Fibroblast of skin of left biceps (primary cell): Measurements from ENCODE around the gene SLK.

Source experiments
- DNase-seq, 2 experiments: peaks; one replicate each; pipeline ENCODE4 v3.0.0-alpha.2; 2013; ENCODE audit warnings: low read depth in 2 of 2

The SLK gene

DNA sequence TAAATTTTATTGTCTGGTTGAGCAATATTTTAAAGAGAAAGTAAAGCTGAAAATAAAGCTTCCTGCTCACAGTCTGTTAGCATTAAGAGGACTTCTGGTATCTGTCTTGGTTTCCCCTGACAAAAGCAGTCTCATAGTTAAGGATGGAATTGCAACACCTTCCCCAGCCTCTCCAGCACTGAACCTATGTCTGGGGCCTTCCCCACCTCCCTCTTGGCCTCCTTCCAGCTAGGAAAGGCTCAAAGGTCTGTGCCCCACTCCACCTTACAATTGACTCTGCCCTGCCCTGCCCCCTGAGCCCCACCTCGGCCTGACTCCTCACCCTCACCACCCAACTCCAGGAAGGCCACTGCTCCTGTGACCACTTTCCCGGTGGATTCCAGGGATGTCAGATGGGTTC, 85.5 kb downstream of the SLK start:
- no peak for DNase-seq

DNA sequence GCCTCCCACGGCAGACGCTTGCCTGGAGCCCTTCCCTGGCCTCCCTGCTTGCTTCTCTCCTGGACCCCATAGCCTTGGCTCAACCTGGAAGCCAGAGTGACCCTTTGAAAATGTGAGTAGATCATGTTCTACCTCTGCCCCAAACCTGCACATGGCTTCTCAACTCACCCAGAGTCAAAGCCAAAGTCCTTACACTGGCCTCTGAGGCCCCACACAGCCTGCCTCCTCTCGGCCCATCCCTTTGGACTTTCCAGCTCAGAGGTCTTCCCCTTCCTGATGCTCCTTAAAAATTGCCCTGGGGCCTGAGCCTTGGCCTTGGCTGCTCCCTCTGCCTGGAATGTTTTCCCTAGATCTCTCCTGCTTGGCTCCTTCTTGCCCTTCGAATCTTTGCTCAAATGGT, 86.3 kb downstream of the SLK start:
- DNase-seq = no peak

DNA sequence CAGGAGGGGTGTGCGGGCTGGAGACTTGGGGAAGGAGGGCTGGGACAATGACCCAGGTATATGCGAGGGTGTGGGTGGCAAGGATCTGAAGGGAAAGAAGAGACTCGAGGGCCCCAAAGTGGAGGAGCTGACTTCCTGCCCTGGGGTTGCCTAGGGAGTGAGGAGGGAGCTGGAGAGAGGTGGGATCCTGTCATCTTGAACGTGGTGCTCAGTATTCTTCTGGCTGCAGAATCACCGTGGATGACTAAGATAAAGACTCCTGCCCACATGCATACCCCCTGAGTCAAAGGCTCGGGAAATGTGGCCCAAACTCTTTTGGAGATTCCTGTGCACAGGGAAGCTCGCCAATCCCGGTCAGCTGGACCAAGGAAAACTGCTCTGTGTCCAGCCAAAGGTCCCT, 87.5 kb downstream of the SLK start:
- DNase-seq = peak; percentile 12 to 19

DNA sequence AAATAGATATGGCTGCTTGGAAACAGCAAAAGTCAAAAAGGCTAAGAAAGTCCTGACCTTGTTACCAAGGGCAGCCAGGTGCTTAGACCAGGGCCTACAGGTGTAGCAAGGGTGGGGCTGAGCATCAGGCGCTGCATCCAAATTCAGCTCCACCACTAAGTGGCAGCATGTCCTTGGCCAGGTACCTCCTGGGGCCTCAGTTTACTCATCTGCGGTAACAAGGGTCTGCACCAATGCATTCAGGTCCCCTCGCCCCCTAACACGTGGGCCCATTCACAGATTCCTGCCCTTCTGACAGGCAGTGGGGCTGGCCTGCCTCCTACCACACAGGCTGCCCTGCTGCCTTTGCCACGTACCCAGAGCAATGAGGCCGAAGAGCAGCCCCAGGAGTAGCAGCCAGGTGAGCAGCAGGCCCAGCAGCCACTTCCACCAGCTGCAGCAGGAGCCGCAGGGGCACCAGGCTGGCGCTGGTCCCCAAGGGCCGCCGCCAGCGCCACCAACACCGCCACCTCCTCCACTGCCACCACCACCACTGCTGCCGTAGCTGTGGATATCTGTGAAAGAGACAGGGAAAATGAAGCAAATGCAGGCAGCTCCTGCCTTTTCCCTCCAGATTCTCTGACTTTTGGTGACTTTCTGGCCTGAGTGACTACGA, 89.8 kb downstream of the SLK start:
- DNase-seq = no peak

DNA sequence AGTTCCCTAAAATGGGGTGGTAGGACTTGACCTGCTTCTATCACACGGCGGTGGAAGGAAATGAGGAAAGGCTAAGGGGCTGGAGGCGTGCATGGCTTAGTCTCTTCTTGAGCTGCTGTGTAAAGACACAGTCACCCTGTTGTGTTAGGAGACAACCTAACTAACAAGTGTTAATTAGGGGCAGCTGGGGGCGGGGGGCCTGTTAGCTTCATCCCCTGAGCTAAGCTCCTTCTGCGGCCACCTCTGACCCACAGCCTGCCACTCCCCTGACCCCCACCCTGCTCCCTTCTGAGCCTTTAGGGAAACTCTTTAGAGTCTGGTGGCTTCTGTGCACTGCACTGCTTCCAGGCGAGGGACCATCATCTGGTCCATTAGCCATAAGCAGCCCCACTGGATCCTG, 90.8 kb downstream of the SLK start:
- no peak for DNase-seq

DNA sequence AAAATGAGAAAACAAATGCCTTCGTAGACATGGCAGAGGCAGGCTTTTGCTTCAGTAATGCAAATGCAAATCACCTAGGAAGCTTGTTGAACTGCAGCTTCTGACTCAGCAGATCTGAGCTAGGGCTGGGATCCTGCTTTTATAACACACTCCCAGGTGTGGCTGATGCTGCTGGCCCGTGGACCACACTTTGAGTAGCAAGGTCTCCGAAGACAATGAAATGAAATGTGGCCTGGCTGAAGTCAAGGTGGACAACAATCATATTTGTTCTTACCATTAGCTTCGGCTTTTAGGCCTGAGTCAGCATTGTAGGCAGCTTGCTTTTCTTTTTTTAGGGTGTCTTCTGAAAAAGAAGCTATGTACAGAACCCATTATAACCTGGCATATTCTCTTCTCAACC, 92.4 kb downstream of the SLK start:
- DNase-seq = no peak

DNA sequence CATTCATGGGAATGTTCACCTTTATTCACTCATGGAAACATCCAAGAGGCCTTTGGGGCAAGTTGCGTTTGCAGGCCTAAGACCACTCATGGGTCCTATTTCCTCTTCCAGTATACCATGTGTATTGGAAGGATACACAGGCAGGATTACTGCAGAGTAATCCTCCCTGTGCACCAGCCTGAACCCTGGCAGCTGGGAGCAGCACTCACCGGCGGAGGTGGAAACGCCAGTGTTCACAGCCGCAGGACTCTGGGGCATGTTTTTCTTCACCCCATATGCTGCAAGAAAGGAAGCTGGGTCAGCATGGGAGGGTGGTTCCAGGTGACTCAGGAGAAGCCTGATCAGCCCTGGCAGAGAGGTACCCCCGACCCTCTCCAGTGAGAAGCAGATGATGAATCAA, 94.3 kb downstream of the SLK start:
- DNase-seq = no peak

DNA sequence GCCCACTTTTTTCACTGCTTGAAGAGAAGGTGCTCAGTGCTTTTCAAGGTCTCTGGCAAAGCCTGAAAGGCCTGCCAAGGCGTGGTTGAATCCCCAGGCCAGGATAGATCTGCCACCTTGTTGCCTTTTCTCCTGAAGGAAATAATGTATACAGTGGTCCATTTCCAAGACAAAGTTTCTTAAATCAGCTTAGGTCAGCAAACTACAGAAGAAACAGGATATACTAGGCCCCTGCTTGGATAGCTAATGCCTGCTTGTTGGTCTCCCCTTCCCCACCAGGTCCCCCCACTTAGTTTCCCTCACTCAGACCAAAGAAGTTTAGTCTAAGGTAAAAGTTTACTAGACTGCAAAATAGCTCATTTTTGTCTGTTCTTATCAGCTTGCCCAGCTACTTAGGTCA, 98.8 kb downstream of the SLK start:
- DNase-seq = no peak

DNA sequence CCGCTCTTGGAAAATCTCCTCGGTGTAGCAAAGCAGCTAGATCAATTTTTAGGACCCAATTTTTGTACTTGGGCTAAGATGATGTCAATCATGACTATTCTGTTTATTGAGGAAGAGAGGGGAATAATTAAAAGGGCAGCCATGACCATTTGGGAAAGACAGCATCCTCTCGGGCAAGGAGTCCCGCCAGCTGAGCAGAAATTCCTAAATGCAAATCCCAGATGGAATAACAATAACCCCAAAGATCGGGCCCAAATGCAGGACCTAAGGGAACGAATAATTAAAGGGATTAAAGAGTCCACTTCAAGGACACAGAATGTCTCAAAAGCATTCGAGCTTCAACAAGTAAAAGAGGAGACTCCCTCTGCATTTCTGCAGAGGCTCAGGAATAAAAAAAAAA, 100.0 kb downstream of the SLK start:
- no peak for DNase-seq

DNA sequence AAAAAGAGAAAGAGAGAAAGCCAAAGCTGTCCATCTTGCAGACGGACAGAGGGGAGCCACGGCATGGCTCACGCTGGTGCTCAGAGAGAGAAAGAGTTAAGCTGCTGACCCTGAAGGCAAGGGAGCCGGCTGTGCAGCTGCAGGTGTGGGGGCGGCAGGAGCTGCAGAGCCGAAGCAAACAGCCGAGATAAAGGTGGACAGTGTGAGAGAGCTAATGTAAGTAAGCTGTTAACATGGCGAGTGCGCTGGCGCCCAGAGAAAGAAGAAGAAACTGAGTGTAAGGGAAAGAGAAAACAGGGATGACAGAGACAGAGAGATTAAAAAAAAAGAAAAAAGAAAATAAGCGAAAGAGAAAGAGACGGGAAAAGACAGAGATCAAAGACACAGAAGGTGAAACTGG, 100.6 kb downstream of the SLK start:
- DNase-seq = no peak

DNA sequence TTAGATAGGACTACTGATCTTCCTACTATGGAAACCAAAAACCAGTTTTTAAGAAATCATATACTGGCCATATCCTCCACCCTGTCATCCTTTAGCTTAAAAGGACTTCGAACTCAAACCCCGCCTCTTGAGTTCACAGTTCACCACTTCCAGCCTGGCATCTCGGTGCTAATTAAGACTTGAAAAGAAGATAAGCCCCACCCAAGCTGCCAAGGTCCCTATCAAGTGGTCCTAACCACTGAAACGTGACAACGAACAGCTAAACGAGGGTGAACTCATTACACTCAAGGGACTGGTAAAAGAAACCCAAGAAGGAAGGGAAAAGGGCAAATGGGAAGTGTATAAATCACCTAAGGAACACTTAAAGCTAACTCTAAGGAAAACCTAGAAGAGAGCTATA, 102.7 kb downstream of the SLK start:
- DNase-seq = no peak

DNA sequence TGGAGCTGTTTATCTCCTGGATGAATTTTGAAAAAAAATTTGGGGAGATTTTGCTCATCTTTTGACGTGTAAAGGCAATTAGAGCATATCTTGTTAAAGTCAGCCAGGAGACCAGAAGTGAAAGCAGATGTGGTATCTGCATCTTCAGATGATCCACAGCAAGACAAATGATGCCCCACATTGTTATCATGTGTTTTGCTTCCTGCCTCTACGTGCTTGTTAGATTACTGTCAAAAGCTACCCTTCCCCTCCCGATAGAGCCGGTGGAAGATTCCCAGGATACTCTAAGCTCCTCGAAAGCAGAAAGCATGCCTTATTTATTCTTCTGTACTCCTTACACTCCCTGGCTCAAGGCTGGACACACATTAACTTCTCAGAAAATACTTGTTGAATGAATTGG, 105.8 kb downstream of the SLK start:
- no peak for DNase-seq

DNA sequence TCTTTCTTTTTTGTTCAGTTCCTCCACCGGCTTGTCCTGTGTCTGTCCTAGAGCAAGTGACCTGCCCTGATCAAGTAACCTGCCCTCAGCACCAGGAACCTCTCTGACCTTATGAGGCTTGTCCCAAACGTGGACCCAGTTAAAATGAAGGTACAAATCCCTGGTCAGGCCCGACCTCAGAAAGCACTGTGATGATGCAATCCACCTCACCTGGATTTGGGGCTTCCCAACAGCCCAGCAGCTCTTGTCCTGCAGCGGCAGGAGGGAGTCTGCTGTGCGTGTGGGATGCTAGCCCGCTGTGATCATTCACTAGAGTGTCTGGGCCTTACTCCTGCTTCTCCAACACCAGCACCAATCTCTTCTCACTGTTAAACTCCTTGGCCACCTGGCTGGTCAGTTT, 107.6 kb downstream of the SLK start:
- DNase-seq = no peak

DNA sequence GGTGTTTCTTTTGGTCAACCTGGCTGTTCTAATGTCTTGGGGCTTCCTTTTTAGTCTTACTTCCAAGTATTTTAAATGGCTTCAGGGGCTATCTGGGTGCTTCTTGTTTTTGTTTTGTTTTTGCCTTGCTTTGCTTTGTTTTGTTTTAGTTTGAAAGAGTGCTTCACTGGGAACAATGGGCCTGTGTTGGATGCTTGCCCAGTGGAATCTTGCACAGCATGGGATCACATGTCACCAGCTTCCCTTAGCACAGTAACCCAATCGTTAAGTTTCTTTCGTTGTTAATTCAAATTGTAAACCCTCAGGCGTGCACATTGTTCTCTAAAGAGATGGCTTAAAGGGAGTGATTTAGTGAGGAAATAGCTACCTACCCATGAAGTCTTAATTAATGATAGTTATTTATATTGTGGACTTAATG, 109.8 kb downstream of the SLK start:
- DNase-seq = no peak

DNA sequence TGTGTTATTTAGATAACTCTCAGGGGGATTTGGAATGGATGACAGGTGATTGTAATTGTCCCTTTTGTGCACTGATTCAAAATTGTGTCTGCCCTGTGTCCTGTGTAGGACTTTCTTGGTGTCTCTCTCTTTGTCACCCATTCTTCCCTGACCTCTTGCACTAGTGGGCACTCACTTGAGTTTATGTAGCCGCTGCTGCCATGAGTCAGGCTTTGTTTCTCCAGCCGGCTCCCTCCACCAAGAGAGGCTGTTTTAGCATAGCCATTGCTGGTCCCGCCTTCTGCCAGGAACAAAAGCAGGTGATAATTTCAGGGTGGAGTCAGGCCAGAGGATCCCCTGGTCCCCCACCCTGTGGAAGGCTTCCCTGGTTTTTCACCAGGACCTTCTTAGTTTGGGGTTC, 110.3 kb downstream of the SLK start:
- no peak for DNase-seq

DNA sequence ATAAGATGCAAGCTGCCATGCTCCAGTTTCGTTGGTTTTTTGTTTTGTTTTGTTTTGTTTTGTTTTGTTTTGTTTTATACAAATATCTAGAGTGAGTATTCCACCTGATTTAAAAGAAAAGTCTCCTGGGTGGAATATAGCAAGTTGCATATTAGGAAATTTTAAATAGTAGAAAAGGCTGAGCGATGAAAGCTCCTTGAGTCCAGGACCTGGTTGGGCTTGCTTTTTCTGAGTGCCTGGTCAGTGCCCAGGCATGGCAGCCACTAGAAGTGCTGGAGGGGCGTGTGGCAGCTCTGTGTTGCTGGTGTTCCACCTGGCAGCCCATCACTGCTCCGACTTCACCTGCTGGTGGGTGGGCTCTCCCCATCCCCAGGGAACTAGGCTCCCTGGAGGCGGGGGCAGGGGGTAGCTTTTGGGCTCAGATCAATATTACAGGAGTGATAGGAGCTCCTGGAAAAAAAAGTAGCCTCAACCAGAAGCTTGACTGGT, 110.8 kb downstream of the SLK start:
- DNase-seq = no peak
